Lower lobe of right lung (tissue), 2 donors: Measurements from ENCODE around the gene LMLN. TPM values are rescaled to one million over a fixed set of nuclear protein-coding genes. Genes with fewer than 3 reads are reported as not detected.

Experiments
- ATAC-seq, 2 donors: fragments of 200-7000 bp; cut with Tn5 transposase; one replicate each; pipeline ENCODE4 v1.9.1; 2020 to 2022; ENCODE audit warnings: mild to moderate bottlenecking in 2 of 2, moderate library complexity in 2 of 2
- DNase-seq: peaks from one replicate; pipeline ENCODE4 v3.0.0-alpha.2; 2020
- H3K27ac ChIP-seq: fragments of 200-600 bp; one replicate; pipeline ENCODE4 v1.8.0; 2022
- H3K27me3 ChIP-seq: fragments of 200-600 bp; one replicate; pipeline ENCODE4 v1.8.0; 2022; ENCODE audit warnings: low read depth
- H3K36me3 ChIP-seq: fragments of 200-600 bp; one replicate; pipeline ENCODE4 v1.8.0; 2022; ENCODE audit warnings: mild to moderate bottlenecking
- H3K4me1 ChIP-seq: fragments of 200-600 bp; one replicate; pipeline ENCODE4 v1.8.0; 2022
- H3K4me3 ChIP-seq: fragments of 200-600 bp; one replicate; pipeline ENCODE4 v1.8.0; 2022; ENCODE audit warnings: mild to moderate bottlenecking
- H3K9me3 ChIP-seq: fragments of 200-600 bp; one replicate; pipeline ENCODE4 v1.8.0; 2022
- intact Hi-C: fragments of 100-400 bp; cut with DNase I; formaldehyde crosslinking; loops from one replicate; pipeline ENCODE4 v1.11.0; 2022
- total RNA-seq: library from RNA; stranded (reverse); fragmentation: NEBNext Ultra II Directional; extraction: Animal tissue kit (Norgen Biotek cat#: 25700); gene quantifications from one replicate; pipeline ENCODE4 v1.2.1, GENCODE V29; 2021
- TF ChIP-seq, protein P1 (sequence below): fragments of 200-600 bp; IDR thresholded peaks from one replicate; pipeline ENCODE4 v1.8.0; 2022; ENCODE audit warnings: antibody characterized with exemption, mild to moderate bottlenecking
- donor health status: DM: no; HTN: yes; CAD: no; lungs with severe emphysema.

LMLN gene
- total RNA-seq, 1 donor from 2014 or later = 12.3 TPM

DNA sequence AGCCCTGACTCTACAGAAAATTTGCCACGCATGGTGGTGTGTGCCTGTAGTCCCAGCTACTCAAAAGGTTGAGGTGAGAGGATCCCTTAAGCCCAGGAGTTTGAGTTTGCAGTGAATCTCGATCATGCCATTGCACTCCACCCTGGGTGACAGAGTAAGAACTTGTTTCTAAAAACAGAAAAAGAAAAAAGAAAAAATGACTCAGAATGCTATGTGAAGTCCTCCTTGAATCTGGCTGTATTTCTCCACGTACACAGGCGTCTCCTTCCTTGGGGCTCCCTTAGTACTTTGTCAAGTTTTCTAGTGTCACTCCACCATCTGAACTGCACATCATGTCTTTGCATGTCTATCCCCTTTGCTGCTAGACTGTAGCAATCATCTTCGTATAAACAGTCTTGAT is 104.4 kb downstream of the LMLN start:
- Histone ChIP-seq H3K9me3 (no peaks in the 10 kb centered on the region), H3K36me3 (no peaks in the 10 kb centered on the region), H3K4me1 (no peaks in the 10 kb centered on the region), H3K4me3 (no peak overlapping the region), H3K27me3 (peaks cover 4% of the 10 kb centered on the region), H3K27ac (no peak overlapping the region)
- TF ChIP-seq, protein P1, sequence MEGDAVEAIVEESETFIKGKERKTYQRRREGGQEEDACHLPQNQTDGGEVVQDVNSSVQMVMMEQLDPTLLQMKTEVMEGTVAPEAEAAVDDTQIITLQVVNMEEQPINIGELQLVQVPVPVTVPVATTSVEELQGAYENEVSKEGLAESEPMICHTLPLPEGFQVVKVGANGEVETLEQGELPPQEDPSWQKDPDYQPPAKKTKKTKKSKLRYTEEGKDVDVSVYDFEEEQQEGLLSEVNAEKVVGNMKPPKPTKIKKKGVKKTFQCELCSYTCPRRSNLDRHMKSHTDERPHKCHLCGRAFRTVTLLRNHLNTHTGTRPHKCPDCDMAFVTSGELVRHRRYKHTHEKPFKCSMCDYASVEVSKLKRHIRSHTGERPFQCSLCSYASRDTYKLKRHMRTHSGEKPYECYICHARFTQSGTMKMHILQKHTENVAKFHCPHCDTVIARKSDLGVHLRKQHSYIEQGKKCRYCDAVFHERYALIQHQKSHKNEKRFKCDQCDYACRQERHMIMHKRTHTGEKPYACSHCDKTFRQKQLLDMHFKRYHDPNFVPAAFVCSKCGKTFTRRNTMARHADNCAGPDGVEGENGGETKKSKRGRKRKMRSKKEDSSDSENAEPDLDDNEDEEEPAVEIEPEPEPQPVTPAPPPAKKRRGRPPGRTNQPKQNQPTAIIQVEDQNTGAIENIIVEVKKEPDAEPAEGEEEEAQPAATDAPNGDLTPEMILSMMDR = no peak
- DNase-seq (no peak), ATAC-seq (no peak)
- intact Hi-C loops = no loop called here

GRCh38 chr3:198065897-198066296 is 105.9 kb downstream of the LMLN start:
- Histone ChIP-seq H3K4me1 (no peaks in the 10 kb centered on the region), H3K4me3 (no peak overlapping the region), H3K9me3 (no peaks in the 10 kb centered on the region), H3K27ac (no peak overlapping the region), H3K27me3 (peaks cover 4% of the 10 kb centered on the region), H3K36me3 (no peaks in the 10 kb centered on the region)
- TF ChIP-seq, protein P1 = no peak
- no peak for ATAC-seq
- intact Hi-C loops = no loop called here
- DNase-seq = no peak

- TF ChIP-seq, protein P1 = no peak
- DNase-seq (no peak), ATAC-seq (no peak)
- no peaks in the 10 kb centered on the region for H3K9me3 ChIP-seq
- peaks cover 4% of the 10 kb centered on the region for H3K27me3 ChIP-seq
- H3K27ac ChIP-seq = no peak overlapping the region
- intact Hi-C loops = no loop called here
- H3K36me3 ChIP-seq = no peaks in the 10 kb centered on the region
- H3K4me3 ChIP-seq = no peak overlapping the region
- no peaks in the 10 kb centered on the region for H3K4me1 ChIP-seq
Measured at GRCh38 chr3:198067416-198067815, 107.4 kb downstream of the LMLN start.

DNA sequence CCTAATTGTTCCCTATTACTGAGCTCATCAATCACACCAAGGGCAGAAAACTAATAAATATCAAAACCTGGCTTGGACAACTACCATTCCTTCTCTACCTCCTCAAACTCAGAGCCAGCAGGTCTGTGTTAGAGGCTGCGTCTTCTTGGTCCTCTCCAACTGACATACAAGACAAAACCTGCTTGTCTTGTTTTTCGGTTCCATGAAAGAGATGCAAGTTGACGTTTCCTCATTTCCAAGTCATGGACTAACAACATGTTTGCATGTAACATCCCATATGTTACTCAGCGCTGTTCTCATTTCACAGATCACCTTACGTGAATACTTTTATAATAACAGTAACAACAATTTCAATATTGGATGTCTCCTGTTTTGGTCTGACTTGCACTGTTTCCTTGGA is 110.9 kb downstream of the LMLN start:
- no peak overlapping the region for H3K27ac ChIP-seq
- no peaks in the 10 kb centered on the region for H3K36me3 ChIP-seq
- TF ChIP-seq, protein P1 = no peak
- no peaks in the 10 kb centered on the region for H3K9me3 ChIP-seq
- H3K4me1 ChIP-seq = no peaks in the 10 kb centered on the region
- intact Hi-C loops = no loop called here
- ATAC-seq (no peak), DNase-seq (no peak)
- H3K4me3 ChIP-seq = no peak overlapping the region
- H3K27me3 ChIP-seq = peaks cover 13% of the 10 kb centered on the region

DNA sequence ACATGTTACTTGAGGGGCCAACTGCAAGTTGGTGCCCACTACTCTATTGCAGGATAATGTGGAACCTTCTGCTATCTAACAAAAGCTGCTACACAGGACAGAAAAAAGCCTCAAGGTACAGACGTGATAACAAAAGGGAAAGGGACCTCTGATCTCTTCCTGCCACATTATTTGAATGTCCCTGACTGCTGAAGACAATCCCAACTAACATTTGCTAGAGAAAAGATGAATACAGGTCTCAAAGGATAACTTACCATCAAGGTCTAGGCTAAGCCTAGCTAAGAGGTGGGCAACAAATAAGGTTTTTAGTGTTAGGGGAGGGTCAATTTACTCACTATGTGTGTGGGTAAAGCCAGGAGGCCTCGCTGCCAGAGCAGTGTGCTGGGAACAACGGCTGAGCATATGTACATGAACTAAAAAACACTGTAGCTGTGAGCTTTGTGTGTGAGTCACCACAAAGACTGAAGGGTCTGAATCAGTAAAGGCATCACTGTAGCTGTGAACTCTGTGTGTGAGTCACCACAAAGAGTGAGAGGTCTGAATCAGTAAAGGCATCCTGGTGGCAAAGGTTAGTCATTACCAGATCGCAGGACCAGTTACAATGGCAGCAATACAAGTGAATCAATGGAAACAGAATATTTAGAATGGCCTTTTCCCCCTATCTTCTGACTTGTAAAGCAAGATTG is 111.7 kb downstream of the LMLN start:
- Histone ChIP-seq H3K27me3 (peaks cover 18% of the 10 kb centered on the region), H3K9me3 (no peaks in the 10 kb centered on the region), H3K36me3 (no peaks in the 10 kb centered on the region), H3K4me3 (no peak overlapping the region), H3K4me1 (no peaks in the 10 kb centered on the region), H3K27ac (no peak overlapping the region)
- TF ChIP-seq, protein P1 = no peak
- ATAC-seq (peak in 1 of 2 donors; percentile 44), DNase-seq (no peak)
- intact Hi-C loops = no loop called here
